Measurements from ENCODE around the gene SCNN1A. TPM values are rescaled to one million over a fixed set of nuclear protein-coding genes. Genes with fewer than 3 reads are reported as not detected.

The SCNN1A gene
- total and polyA plus RNA-seq, 12 donors = 0.11 to 38.0 (median 12.3) TPM

GRCh38 chr12:6335451-6336078 is 39.8 kb downstream of the SCNN1A start:
- H3K4me1 ChIP-seq (replicated peaks in 1 of 2) = peaks cover 50 to 80% of the 10 kb centered on the region in 2 donors
- peak; percentile 70 to 94 (median 92) for DNase-seq

DNA sequence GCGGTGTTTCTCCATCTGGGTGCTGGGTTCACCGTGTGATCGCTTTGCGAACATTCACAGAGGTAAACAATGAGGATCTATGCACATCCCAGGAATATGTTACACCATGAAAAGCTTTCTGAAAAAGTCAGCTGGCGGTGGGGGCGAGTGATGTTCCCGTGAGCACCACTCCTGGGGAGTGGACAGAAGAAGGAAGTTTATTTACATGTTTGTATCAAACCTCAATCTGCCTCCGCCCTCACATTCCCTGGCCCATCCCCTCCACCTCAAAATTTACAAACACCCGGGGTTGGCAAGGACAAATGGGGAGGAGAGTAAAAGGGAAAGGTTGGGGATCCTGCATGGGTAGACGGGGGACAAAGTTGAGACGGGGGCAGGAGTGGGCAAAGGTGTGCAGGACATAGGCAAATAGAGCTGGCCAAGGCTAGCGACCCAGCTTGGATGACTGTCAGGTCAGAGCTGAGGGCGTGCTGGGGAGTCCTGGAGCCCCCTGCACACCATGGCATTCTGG is 40.4 kb downstream of the SCNN1A start:
- H3K36me3 ChIP-seq (replicated peaks in 1 of 2) = peaks cover 0 to 48% of the 10 kb centered on the region in 2 donors
- 31 to 37% (median 35%) methylated on average over 13 of the region's 13 CpGs for WGBS, 4 donors
- no peak for DNase-seq
- TF ChIP-seq, protein P1, sequence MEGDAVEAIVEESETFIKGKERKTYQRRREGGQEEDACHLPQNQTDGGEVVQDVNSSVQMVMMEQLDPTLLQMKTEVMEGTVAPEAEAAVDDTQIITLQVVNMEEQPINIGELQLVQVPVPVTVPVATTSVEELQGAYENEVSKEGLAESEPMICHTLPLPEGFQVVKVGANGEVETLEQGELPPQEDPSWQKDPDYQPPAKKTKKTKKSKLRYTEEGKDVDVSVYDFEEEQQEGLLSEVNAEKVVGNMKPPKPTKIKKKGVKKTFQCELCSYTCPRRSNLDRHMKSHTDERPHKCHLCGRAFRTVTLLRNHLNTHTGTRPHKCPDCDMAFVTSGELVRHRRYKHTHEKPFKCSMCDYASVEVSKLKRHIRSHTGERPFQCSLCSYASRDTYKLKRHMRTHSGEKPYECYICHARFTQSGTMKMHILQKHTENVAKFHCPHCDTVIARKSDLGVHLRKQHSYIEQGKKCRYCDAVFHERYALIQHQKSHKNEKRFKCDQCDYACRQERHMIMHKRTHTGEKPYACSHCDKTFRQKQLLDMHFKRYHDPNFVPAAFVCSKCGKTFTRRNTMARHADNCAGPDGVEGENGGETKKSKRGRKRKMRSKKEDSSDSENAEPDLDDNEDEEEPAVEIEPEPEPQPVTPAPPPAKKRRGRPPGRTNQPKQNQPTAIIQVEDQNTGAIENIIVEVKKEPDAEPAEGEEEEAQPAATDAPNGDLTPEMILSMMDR (IDR thresholded peaks at IDR 0.05) = no peak
- TF ChIP-seq POLR2A (IDR thresholded peaks at IDR 0.05) = no peak
- peak overlapping the region in 1 of 4 donors; percentile 93 for H3K4me3 ChIP-seq
- intact Hi-C loops (cut with DNase I) = loop anchor here (5.0 to 10.0 kb wide), 3 partner anchors 47 to 200 kb away; partner anchors contain the start of genes GAPDH (in 1 of the 2) and LTBR (in 1 of the 2)
- peaks cover 50 to 85% of the 10 kb centered on the region in 2 donors for H3K4me1 ChIP-seq (replicated peaks in 1 of 2)
- H3K27ac ChIP-seq = peak overlapping the region; percentile 90 to 98 (median 97)
- no peaks in the 10 kb centered on the region for H3K27me3 ChIP-seq
- H3K9me3 ChIP-seq (replicated peaks in 1 of 3) = no peaks in the 10 kb centered on the region

More at GRCh38 chr12:6335451-6336078, 39.8 kb downstream of the SCNN1A start:
- 0 to 1% (median 1%) methylated on average over 7 to 11 of the region's 11 CpGs for WGBS, 4 donors
- Histone ChIP-seq H3K4me3 (peak overlapping the region in 2 of 4 donors; percentile 16 to 93), H3K27ac (peak overlapping the region; percentile 90 to 98 (median 97)), H3K27me3 (no peaks in the 10 kb centered on the region), H3K36me3 (replicated peaks in 1 of 2) (peaks cover 0 to 43% of the 10 kb centered on the region in 2 donors), H3K9me3 (replicated peaks in 1 of 3) (no peaks in the 10 kb centered on the region)
- TF ChIP-seq, protein P1 (IDR thresholded peaks at IDR 0.05) = peak in 5 of 6 experiments; percentile 36 to 63 (median 56)
- peak; percentile 60 to 69 for TF ChIP-seq POLR2A (IDR thresholded peaks at IDR 0.05)
- intact Hi-C loops (cut with DNase I) = loop anchor here (5.0 to 10.0 kb wide), 2 partner anchors 47 to 199 kb away; partner anchors contain the start of genes GAPDH (in 1 of the 2) and LTBR (in 1 of the 2)

DNA sequence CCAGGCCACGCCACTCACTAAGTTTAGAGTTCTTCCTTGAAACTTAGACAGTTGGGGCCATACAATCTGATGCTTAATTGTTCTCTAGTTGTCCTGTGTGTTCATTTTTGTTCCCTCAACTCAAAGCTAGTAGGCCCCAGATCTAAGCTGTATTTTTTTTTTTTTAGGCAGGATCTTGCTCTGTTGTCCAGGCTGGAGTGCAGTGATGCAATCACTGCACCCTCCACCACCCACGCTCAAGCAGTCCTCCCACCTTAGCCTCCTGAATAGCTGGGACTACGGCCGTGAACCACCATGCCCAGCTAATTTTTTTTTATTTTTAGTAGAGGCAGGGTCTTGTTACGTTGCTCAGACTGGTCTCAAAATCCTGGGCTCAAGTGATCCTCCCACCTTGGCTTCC is 41.0 kb downstream of the SCNN1A start:
- WGBS, 4 donors = 60 to 73% (median 64%) methylated on average over 5 of the region's 5 CpGs
- Histone ChIP-seq H3K36me3 (replicated peaks in 1 of 2) (peaks cover 0 to 55% of the 10 kb centered on the region in 2 donors), H3K4me3 (peak overlapping the region in 1 of 4 donors; percentile 93), H3K27me3 (no peaks in the 10 kb centered on the region), H3K4me1 (replicated peaks in 1 of 2) (peaks cover 44 to 88% of the 10 kb centered on the region in 2 donors), H3K27ac (peak overlapping the region; percentile 22 to 98 (median 97)), H3K9me3 (replicated peaks in 1 of 3) (no peaks in the 10 kb centered on the region)
- intact Hi-C loops (cut with DNase I) = loop anchor here (5.0 to 10.0 kb wide), 2 partner anchors 133 to 200 kb away; partner anchors contain the start of gene GAPDH (in 1 of the 2)
- TF ChIP-seq POLR2A (IDR thresholded peaks at IDR 0.05) = no peak
- TF ChIP-seq, protein P1 (IDR thresholded peaks at IDR 0.05) = no peak
- no peak for DNase-seq

GRCh38 chr12:6333566-6333965 is 41.8 kb downstream of the SCNN1A start:
- 73 to 80% (median 76%) methylated on average over 9 of the region's 9 CpGs for WGBS, 4 donors
- TF ChIP-seq, protein P1 (IDR thresholded peaks at IDR 0.05) = no peak
- no peak for TF ChIP-seq POLR2A (IDR thresholded peaks at IDR 0.05)
- Histone ChIP-seq H3K36me3 (replicated peaks in 1 of 2) (peaks cover 0 to 63% of the 10 kb centered on the region in 2 donors), H3K9me3 (replicated peaks in 1 of 3) (no peaks in the 10 kb centered on the region), H3K27ac (peak overlapping the region in 3 of 5 donors; percentile 5 to 98 (median 98)), H3K27me3 (no peaks in the 10 kb centered on the region), H3K4me1 (replicated peaks in 1 of 2) (peaks cover 36 to 87% of the 10 kb centered on the region in 2 donors), H3K4me3 (no peak overlapping the region)
- intact Hi-C loops (cut with DNase I) = loop anchor here (5.0 to 10.0 kb wide), 2 partner anchors 134 to 201 kb away; partner anchors contain the start of gene GAPDH (in 1 of the 2)
- peak in 1 of 7 donors; percentile 14 for DNase-seq

All from adrenal gland (tissue), 12 donors.